Hepatocyte (in vitro differentiated cells): ENCODE data around the gene TBCD.

Experiments
- CTCF ChIP-seq: fragments of 200-600 bp; sonication (generic); IDR thresholded peaks from 2 replicates; pipeline ENCODE4 v1.5.1; 2016; ENCODE audit warnings: antibody characterized with exemption, mild to moderate bottlenecking; ENCODE audit not compliant: poor library complexity
- EZH2phosphoT487 ChIP-seq: fragments of 200-600 bp; sonication (generic); IDR thresholded peaks from one replicate; pipeline ENCODE4 v1.6.1; 2018; ENCODE audit warnings: antibody characterized with exemption, mild to moderate bottlenecking, low read depth, moderate library complexity; ENCODE audit not compliant: unreplicated experiment, severe bottlenecking

- TF ChIP-seq CTCF (no peak), EZH2phosphoT487 (no peak)
These were observed 157.5 kb downstream of the TBCD start for GRCh38 chr17:82909322-82909904.
